Stimulated activated CD8-positive, alpha-beta memory T cell treated with anti-CD3 and anti-CD28 coated beads, Interleukin-7, amount 100 ng/mL, for 1 hour (primary cell): ENCODE data around the gene TNS4.

Experiments used
- DNase-seq, 2 donors: peaks; one replicate each; pipeline ENCODE4 v3.0.0-alpha.2; 2020; ENCODE audit warnings: low read depth in 2 of 2

The TNS4 gene

DNA sequence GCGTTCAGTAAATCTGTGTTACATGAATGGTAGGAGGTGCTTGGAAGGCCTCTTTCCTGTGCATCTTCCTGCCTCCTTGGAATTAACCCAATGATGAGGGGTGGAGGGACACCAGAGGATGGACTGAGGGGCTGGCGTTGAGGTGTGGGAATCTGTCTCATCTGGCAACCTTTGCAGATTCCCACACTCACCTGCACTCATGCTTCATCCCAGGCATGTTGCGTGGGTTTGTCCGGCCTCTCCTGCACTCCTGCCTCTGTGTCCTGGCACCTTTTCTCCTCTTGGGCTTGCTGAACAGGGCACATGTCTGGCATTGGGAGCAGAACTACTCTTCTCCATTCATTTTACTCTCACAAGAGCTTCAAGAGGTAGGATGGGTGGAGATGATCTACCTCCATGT lies 61.3 kb downstream of the TNS4 start:
- DNase-seq: no peak

DNA sequence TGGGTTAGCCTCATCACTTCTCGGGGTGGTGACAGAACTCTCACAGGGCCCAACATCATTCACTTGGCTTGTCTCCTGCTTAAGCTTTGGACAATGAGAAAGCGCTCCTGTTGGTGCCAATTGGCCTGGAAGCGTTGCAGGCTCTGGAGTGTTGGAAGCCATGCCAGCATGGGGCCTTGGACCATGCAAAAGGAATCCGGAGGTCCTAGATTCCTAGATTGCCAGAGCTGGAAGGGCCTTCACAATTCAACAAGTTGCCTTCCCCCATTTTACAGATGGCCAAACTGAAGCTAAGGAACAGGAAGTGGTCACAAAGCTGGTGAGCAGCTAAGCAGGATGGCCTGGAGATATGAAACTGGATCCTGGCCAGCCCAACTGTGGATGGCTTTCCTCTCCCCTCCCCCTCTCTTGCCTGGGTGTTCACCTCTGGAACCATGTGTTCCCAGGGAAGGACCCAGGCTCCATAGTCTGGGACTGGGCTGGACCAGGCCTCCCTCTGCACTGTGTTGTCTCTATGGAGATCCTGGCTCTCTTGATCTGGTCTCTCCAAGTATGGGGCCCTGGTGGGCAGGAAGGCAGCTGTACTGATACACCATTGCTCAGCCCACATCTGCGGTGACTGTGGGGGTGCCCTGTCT lies 64.2 kb downstream of the TNS4 start:
- no peak for DNase-seq

GRCh38 chr17:40436636-40437035 lies 64.8 kb downstream of the TNS4 start:
- DNase-seq: no peak

GRCh38 chr17:40433551-40434415 lies 67.6 kb downstream of the TNS4 start:
- no peak for DNase-seq

GRCh38 chr17:40432864-40433528 lies 68.4 kb downstream of the TNS4 start:
- no peak for DNase-seq

DNA sequence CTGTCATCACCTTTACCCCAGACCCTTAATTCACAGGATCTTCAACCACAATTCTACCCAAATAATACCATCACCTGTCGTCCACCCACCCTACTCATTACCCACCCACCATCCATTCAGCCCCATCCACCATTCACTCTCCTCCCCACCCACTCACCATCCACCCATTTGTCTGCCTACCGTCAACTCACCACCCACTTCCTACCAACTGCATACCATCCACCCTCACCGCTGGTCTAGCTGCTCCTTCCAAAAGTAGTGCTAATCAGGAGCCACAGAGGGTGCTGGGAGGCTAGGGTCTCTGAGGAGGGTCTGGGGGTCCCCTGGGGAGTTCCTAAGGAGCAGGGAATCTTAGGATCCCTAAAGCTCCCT lies 70.2 kb downstream of the TNS4 start:
- no peak for DNase-seq

- DNase-seq: no peak
Measured at GRCh38 chr17:40430272-40431230, 70.9 kb downstream of the TNS4 start.

GRCh38 chr17:40427002-40427491 lies 74.4 kb downstream of the TNS4 start:
- no peak for DNase-seq
